Fibroblast of lung (primary cell): Measurements from ENCODE around the gene LAMA5.

ENCODE experiments used
- CTCF ChIP-seq, 2 donors: IDR thresholded peaks in 1 of 2; conservative IDR thresholded peaks in 1 of 2; 1 replicate in 1 of 2; 2 replicates in 1 of 2; pipeline ENCODE4 v1.5.1; 2011 to 2012; ENCODE audit warnings: low read length in 2 of 2, control low read depth in 1 of 2, inconsistent platforms in 1 of 2, low read depth in 1 of 2, mild to moderate bottlenecking in 1 of 2
- EZH2 ChIP-seq: IDR thresholded peaks from 2 replicates; pipeline ENCODE4 v1.5.1; 2012; ENCODE audit warnings: low read length, control low read depth, mild to moderate bottlenecking; ENCODE audit errors: missing control alignments

GRCh38 chr20:62289898-62290297 is 77.2 kb downstream of the LAMA5 start:
- TF ChIP-seq CTCF (conservative IDR thresholded peaks at IDR 0.05 in 1 of 2, IDR thresholded peaks at IDR 0.05 in 1 of 2; ENCODE audit: low read depth in 1 of 2, low read length in 2 of 2) (no peak), EZH2 (no peak)
